B cell (primary cell): Measurements from ENCODE around the gene NAV1.

Experiments
- EZH2 ChIP-seq: IDR thresholded peaks from 2 replicates; pipeline ENCODE4 v1.6.1; 2012; ENCODE audit warnings: borderline replicate concordance, low read depth, mild to moderate bottlenecking, moderate library complexity, low read length; ENCODE audit not compliant: insufficient read depth, poor library complexity, severe bottlenecking
- TF ChIP-seq, protein P1 (sequence below): fragments of 200-600 bp; IDR thresholded peaks from one replicate; pipeline ENCODE4 v1.8.0; 2022; ENCODE audit warnings: antibody characterized with exemption, mild to moderate bottlenecking

DNA sequence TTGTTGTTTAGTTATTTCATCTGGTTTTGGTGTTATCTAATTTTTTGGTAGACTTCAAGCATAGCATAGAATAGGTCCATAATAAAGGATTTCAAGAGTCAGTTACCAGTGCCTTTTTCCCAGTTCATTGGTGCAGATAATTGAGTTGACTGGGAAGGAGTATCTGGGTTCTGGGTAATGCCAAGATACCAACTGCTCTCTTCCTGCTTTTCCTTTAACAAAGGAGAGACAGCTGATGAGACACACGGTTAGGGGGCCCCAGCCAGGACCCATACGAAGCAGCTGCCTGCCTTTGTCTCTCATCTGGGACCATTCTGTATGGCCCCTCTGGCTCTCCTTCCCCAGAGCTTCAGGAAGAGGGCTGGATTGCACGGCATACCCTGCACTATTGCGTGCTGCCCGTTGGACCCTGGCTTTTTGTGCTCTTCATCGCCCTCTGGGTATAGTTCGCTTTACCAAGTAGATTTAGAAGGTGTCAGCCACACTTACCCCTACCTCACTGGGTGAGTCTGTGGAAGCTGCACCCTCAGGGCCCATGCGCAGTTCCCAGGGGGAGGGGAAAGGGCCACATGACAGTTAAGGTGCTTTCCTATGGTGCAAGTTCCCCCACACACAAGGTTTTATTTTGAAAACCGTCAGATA is 7.0 kb downstream of the NAV1 start:
- TF ChIP-seq, protein P1, sequence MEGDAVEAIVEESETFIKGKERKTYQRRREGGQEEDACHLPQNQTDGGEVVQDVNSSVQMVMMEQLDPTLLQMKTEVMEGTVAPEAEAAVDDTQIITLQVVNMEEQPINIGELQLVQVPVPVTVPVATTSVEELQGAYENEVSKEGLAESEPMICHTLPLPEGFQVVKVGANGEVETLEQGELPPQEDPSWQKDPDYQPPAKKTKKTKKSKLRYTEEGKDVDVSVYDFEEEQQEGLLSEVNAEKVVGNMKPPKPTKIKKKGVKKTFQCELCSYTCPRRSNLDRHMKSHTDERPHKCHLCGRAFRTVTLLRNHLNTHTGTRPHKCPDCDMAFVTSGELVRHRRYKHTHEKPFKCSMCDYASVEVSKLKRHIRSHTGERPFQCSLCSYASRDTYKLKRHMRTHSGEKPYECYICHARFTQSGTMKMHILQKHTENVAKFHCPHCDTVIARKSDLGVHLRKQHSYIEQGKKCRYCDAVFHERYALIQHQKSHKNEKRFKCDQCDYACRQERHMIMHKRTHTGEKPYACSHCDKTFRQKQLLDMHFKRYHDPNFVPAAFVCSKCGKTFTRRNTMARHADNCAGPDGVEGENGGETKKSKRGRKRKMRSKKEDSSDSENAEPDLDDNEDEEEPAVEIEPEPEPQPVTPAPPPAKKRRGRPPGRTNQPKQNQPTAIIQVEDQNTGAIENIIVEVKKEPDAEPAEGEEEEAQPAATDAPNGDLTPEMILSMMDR = no peak
- no peak for TF ChIP-seq EZH2
